Transverse colon (tissue), 4 donors: ENCODE measurements around the gene LINGO1. TPM values are rescaled to one million over a fixed set of nuclear protein-coding genes. Genes with fewer than 3 reads are reported as not detected.

Experiments used
- DNase-seq: peaks from one replicate; pipeline ENCODE4 v3.0.0-alpha.2; 2019
- H3K27ac ChIP-seq, 4 donors: fragments of 200-600 bp; sonication (generic); 2 replicates each; pipeline ENCODE4 v1.5.1; 2016 to 2018; ENCODE audit warnings: inconsistent platforms in 4 of 4
- H3K27me3 ChIP-seq: fragments of 200-600 bp; sonication (generic); 2 replicates; pipeline ENCODE4 v1.5.1; 2017; ENCODE audit warnings: inconsistent platforms
- H3K36me3 ChIP-seq, 4 donors: fragments of 200-600 bp; sonication (generic); 2 replicates each; pipeline ENCODE4 v1.5.1; 2017 to 2019; ENCODE audit warnings: inconsistent platforms in 4 of 4
- H3K4me1 ChIP-seq, 4 donors: fragments of 200-600 bp; sonication (generic); 2 replicates each; pipeline ENCODE4 v1.5.1; 2017 to 2020; ENCODE audit warnings: inconsistent platforms in 4 of 4
- H3K4me3 ChIP-seq, 4 donors: fragments of 200-600 bp; sonication (generic); 1 replicate in 1 of 4; 2 replicates in 3 of 4; pipeline versions ENCODE4 v1.5.1 to v1.6.1; 2017 to 2019; ENCODE audit warnings: inconsistent platforms in 4 of 4
- H3K9me3 ChIP-seq, 2 donors: fragments of 200-600 bp; sonication (generic); 2 replicates each; pipeline ENCODE4 v1.5.1; 2017 to 2019; ENCODE audit warnings: inconsistent platforms in 2 of 2
- CTCF ChIP-seq, 5 experiments: fragments of 200-600 bp in 3 of 5; fragments of 450-650 bp in 2 of 5; sonication (generic) in 3 of 5; IDR thresholded peaks; 1 replicate in 2 of 5; 2 replicates in 3 of 5; pipeline ENCODE4 v1.5.1; 2016 to 2017; ENCODE audit warnings: antibody characterized with exemption in 5 of 5, inconsistent platforms in 3 of 5, mild to moderate bottlenecking in 2 of 5, moderate library complexity in 1 of 5
- EP300 ChIP-seq: sonication (generic); formaldehyde crosslinking; IDR thresholded peaks from one replicate; pipeline ENCODE4 v1.6.1; 2017; ENCODE audit warnings: antibody characterized with exemption, low read depth
- POLR2A ChIP-seq: fragments of 450-650 bp; IDR thresholded peaks from one replicate; pipeline ENCODE4 v1.6.1; 2016; ENCODE audit warnings: antibody characterized with exemption, mild to moderate bottlenecking, moderate library complexity
- POLR2AphosphoS5 ChIP-seq, 3 donors: sonication (generic); formaldehyde crosslinking; IDR thresholded peaks; one replicate each; pipeline ENCODE4 v1.6.1; 2016; ENCODE audit warnings: antibody characterized with exemption in 3 of 3
- WGBS, 2 donors: methylation state at CpG; one replicate each; pipeline ENCODE4 v1.1.5; 2018; ENCODE audit warnings: low coverage in 1 of 2; 5-methylcytosine and 5-hydroxymethylcytosine counted together
- in situ Hi-C, 4 donors: fragments of 200-750 bp; cut with MboI; loops; one replicate each; pipeline versions ENCODE4 v1.15.0 to v1.15.1; 2017; ENCODE audit warnings: low sequenced_read_pairs in 3 of 4, low pct_ligation_motif_present in 1 of 4, low pct_unique_long_range_greater_than_20kb in 1 of 4
- intact Hi-C: fragments of 100-400 bp; cut with DNase I; formaldehyde crosslinking; loops from one replicate; pipeline ENCODE4 v1.15.1; 2023; ENCODE audit warnings: low total_unique reads
- total RNA-seq, 4 donors: library from RNA; depleted of rRNA; stranded (reverse); fragments of >200 nt; gene quantifications; one replicate each; pipeline ENCODE4 v1.1.0, GENCODE V29; 2016

LINGO1 gene
- total RNA-seq, 4 donors from 2014 or later, result 0.27 to 0.95 TPM; not detected in 2

GRCh38 chr15:77607894-77608261 is 24.8 kb downstream of the LINGO1 start:
- no peaks in the 10 kb centered on the region for H3K36me3 ChIP-seq
- no peaks in the 10 kb centered on the region for H3K27me3 ChIP-seq
- no peak for DNase-seq
- peak overlapping the region in 1 of 4 donors; percentile 31 for H3K27ac ChIP-seq
- TF ChIP-seq CTCF (IDR thresholded peaks at IDR 0.05), result no peak
- no peaks in the 10 kb centered on the region for H3K9me3 ChIP-seq
- H3K4me1 ChIP-seq, result peaks cover 10 to 63% (median 27%) of the 10 kb centered on the region in 4 donors
- WGBS, 2 donors, result 80 to 95% methylated on average over 1 to 5 of the region's 5 CpGs
- intact Hi-C loops (no loop called here), in situ Hi-C loops (no loop called here)
- no peak overlapping the region for H3K4me3 ChIP-seq

GRCh38 chr15:77607111-77607893 is 25.4 kb downstream of the LINGO1 start:
- intact Hi-C loops, result no loop called here
- DNase-seq, result no peak
- H3K27ac ChIP-seq, result peak overlapping the region in 2 of 4 donors; percentile 31

GRCh38 chr15:77606142-77607034 is 26.3 kb downstream of the LINGO1 start:
- Histone ChIP-seq H3K4me3 (no peak overlapping the region), H3K9me3 (no peaks in the 10 kb centered on the region), H3K4me1 (peaks cover 10 to 51% (median 27%) of the 10 kb centered on the region in 4 donors), H3K36me3 (no peaks in the 10 kb centered on the region), H3K27me3 (no peaks in the 10 kb centered on the region), H3K27ac (peak overlapping the region in 2 of 4 donors; percentile 31)
- WGBS, 2 donors, result 45 to 55% methylated on average over 2 to 16 of the region's 16 CpGs
- in situ Hi-C loops (no loop called here), intact Hi-C loops (no loop called here)
- TF ChIP-seq CTCF (IDR thresholded peaks at IDR 0.05), result no peak
- TF ChIP-seq POLR2AphosphoS5 (IDR thresholded peaks at IDR 0.05), result no peak
- no peak for TF ChIP-seq EP300
- TF ChIP-seq POLR2A, result no peak
- DNase-seq, result peak; percentile 55

More at GRCh38 chr15:77607111-77607893, 25.4 kb downstream of the LINGO1 start:
- H3K9me3 ChIP-seq, result no peaks in the 10 kb centered on the region
- 75 to 94% methylated on average over 2 to 17 of the region's 17 CpGs for WGBS, 2 donors
- TF ChIP-seq POLR2AphosphoS5 (IDR thresholded peaks at IDR 0.05) (no peak), CTCF (IDR thresholded peaks at IDR 0.05) (no peak), POLR2A (no peak), EP300 (no peak)
- in situ Hi-C loops, result no loop called here
- H3K27me3 ChIP-seq, result no peaks in the 10 kb centered on the region
- peaks cover 10 to 60% (median 27%) of the 10 kb centered on the region in 4 donors for H3K4me1 ChIP-seq
- H3K36me3 ChIP-seq, result no peaks in the 10 kb centered on the region
- no peak overlapping the region for H3K4me3 ChIP-seq

GRCh38 chr15:77605547-77605946 is 27.2 kb downstream of the LINGO1 start:
- intact Hi-C loops, result no loop called here
- WGBS, 2 donors, result 62 to 81% methylated on average over 2 to 6 of the region's 6 CpGs
- DNase-seq, result no peak
- no peak for TF ChIP-seq EP300
- TF ChIP-seq CTCF (IDR thresholded peaks at IDR 0.05), result no peak
- no peak for TF ChIP-seq POLR2A
- no peak for TF ChIP-seq POLR2AphosphoS5 (IDR thresholded peaks at IDR 0.05)
- H3K4me1 ChIP-seq, result peaks cover 10 to 50% (median 27%) of the 10 kb centered on the region in 4 donors
- H3K27ac ChIP-seq, result no peak overlapping the region
- no peaks in the 10 kb centered on the region for H3K9me3 ChIP-seq
- no peak overlapping the region for H3K4me3 ChIP-seq
- in situ Hi-C loops, result no loop called here
- no peaks in the 10 kb centered on the region for H3K27me3 ChIP-seq
- no peaks in the 10 kb centered on the region for H3K36me3 ChIP-seq
